ENCODE results near the gene CDK16.

DNA sequence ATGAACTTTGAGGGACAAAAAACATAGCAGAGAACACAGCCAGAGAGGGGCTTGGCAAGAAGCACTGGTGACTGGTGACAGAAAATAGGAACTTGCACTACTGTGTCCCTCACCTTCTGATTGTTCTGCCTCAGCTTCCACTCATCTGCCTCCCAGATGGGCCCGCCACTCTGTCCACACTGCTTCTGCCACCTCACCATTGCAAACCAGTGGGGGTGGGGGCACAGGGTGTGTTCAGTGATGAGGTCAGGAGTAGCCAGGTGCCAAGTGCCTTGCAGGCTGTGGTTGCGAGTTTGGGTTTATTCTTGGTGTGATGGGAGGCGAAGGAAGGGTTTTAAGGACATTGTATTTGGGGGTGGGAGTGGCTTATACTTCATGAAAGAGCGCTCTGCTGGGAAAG is 34.0 kb upstream of the CDK16 start:
- TF ChIP-seq NRF1 (IDR thresholded peaks at IDR 0.05; ENCODE audit: low read depth, low read length), result no peak
- TF ChIP-seq POLR2AphosphoS5 (IDR thresholded peaks at IDR 0.05; ENCODE audit: low read depth, low read length), result no peak
- TF ChIP-seq SIN3A (IDR thresholded peaks at IDR 0.05; ENCODE audit: borderline replicate concordance, low read depth, low read length), result no peak

All from SK-N-SH (cell line).